Gastroesophageal sphincter (tissue), 3 donors: ENCODE data around the gene CHTF18.

Experiments
- CTCF ChIP-seq, 4 experiments: fragments of 200-600 bp in 2 of 4; fragments of 450-650 bp in 2 of 4; sonication (generic) in 1 of 4; IDR thresholded peaks; one replicate each; pipeline ENCODE4 v1.5.1; 2017 to 2019; ENCODE audit warnings: antibody characterized with exemption in 4 of 4, mild to moderate bottlenecking in 2 of 4, moderate library complexity in 2 of 4
- EP300 ChIP-seq: sonication (generic); formaldehyde crosslinking; IDR thresholded peaks from one replicate; pipeline ENCODE4 v1.6.1; 2017; ENCODE audit warnings: antibody characterized with exemption, mild to moderate bottlenecking
- POLR2A ChIP-seq, 2 donors: fragments of 450-650 bp; IDR thresholded peaks; one replicate each; pipeline ENCODE4 v1.6.1; 2017; ENCODE audit warnings: antibody characterized with exemption in 2 of 2, mild to moderate bottlenecking in 2 of 2, moderate library complexity in 1 of 2
- POLR2AphosphoS5 ChIP-seq: sonication (generic); formaldehyde crosslinking; IDR thresholded peaks from one replicate; pipeline ENCODE4 v1.6.1; 2017; ENCODE audit warnings: antibody characterized with exemption

DNA sequence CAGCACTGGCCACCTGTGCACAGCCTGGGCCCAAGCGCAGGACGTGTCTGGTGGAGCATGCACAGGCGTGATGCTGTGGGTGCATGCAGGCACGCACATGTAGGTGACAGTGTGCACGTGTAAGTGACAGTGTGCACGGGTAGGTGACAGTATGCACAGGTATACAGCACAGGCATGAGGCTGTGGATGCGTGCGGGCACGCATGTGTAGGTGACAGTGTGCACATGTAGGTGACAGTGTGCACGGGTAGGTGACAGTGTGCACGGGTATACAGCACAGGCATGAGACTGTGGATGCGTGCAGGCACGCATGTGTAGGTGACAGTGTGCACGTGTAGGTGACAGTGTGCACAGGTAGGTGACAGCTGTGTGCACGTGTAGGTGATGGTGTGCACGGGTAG is 8.1 kb upstream of the CHTF18 start:
- TF ChIP-seq CTCF (IDR thresholded peaks at IDR 0.05): no peak
- no peak for TF ChIP-seq POLR2AphosphoS5
- TF ChIP-seq POLR2A (IDR thresholded peaks at IDR 0.05): no peak
- no peak for TF ChIP-seq EP300
